Mesendoderm (in vitro differentiated cells): Measurements from ENCODE around the gene ERBB4.
A peak's percentile ranks its signal among the peaks of the same experiment; 100 is the strongest.

ENCODE experiments used
- DNase-seq: peaks from one replicate; pipeline ENCODE4 v3.0.0; 2013
- H2AK5ac ChIP-seq: 2 replicates; pipeline ENCODE4 v1.6.1; 2013; ENCODE audit warnings: low read length, inconsistent platforms
- H2BK120ac ChIP-seq: 2 replicates; pipeline ENCODE4 v1.6.1; 2013; ENCODE audit warnings: low read depth, mild to moderate bottlenecking, low read length, moderate library complexity, mixed read lengths
- H2BK15ac ChIP-seq: replicated peaks from 2 replicates; pipeline ENCODE4 v1.6.1; 2013; ENCODE audit warnings: low read depth, mild to moderate bottlenecking, moderate library complexity
- H2BK5ac ChIP-seq: 2 replicates; pipeline ENCODE4 v1.6.1; 2013; ENCODE audit warnings: low read length, inconsistent platforms
- H3K18ac ChIP-seq: 2 replicates; pipeline ENCODE4 v1.6.1; 2013; ENCODE audit warnings: mild to moderate bottlenecking, low read length, mixed read lengths
- H3K23ac ChIP-seq: one replicate; pipeline ENCODE4 v1.6.1; 2013; ENCODE audit warnings: low read length
- H3K27ac ChIP-seq: 2 replicates; pipeline ENCODE4 v1.5.1; 2013; ENCODE audit warnings: low read depth, mild to moderate bottlenecking, inconsistent platforms, low read length, moderate library complexity
- H3K27me3 ChIP-seq: 2 replicates; pipeline ENCODE4 v1.6.1; 2013; ENCODE audit warnings: low read length, control low read depth, mild to moderate bottlenecking, inconsistent platforms; ENCODE audit not compliant: insufficient read depth, poor library complexity
- H3K36me3 ChIP-seq: 2 replicates; pipeline ENCODE4 v1.6.1; 2013; ENCODE audit warnings: low read length, inconsistent platforms; ENCODE audit not compliant: control insufficient read depth, insufficient read depth
- H3K4ac ChIP-seq: one replicate; pipeline ENCODE4 v1.6.1; 2013; ENCODE audit warnings: low read depth, mild to moderate bottlenecking, low read length, moderate library complexity
- H3K4me1 ChIP-seq: 2 replicates; pipeline ENCODE4 v1.6.1; 2013; ENCODE audit warnings: low read depth, low read length, inconsistent platforms; ENCODE audit not compliant: control insufficient read depth
- H3K4me2 ChIP-seq: 2 replicates; pipeline ENCODE4 v1.6.1; 2013; ENCODE audit warnings: low read length
- H3K4me3 ChIP-seq: 2 replicates; pipeline ENCODE4 v1.5.1; 2013; ENCODE audit warnings: mild to moderate bottlenecking, low read length
- H3K56ac ChIP-seq: one replicate; pipeline ENCODE4 v1.6.1; 2013; ENCODE audit warnings: low read length
- H3K79me1 ChIP-seq: 2 replicates; pipeline ENCODE4 v1.6.1; 2013; ENCODE audit warnings: low read length, inconsistent platforms
- H3K79me2 ChIP-seq: 2 replicates; pipeline ENCODE4 v1.6.1; 2013; ENCODE audit warnings: mild to moderate bottlenecking, low read length; ENCODE audit not compliant: control insufficient read depth, insufficient read depth
- H3K9ac ChIP-seq: 2 replicates; pipeline ENCODE4 v1.6.1; 2013; ENCODE audit warnings: low read length, inconsistent platforms
- H4K5ac ChIP-seq: one replicate; pipeline ENCODE4 v1.6.1; 2013; ENCODE audit warnings: low read length
- H4K8ac ChIP-seq: one replicate; pipeline ENCODE4 v1.6.1; 2013; ENCODE audit warnings: low read depth, mild to moderate bottlenecking, control low read depth, low read length, moderate library complexity
- WGBS: extraction: QIAGEN DNeasy Blood & Tissue Kit; methylation state at CpG from one replicate; pipeline ENCODE4 v1.1.7; 2013; ENCODE audit warnings: low lambda C conversion rate, missing lambda C conversion rate; ENCODE audit not compliant: insufficient coverage; ENCODE audit errors: extremely low coverage; 5-methylcytosine and 5-hydroxymethylcytosine counted together

ERBB4 gene

GRCh38 chr2:211516537-211516936 lies 1022.1 kb downstream of the ERBB4 start:
- Histone ChIP-seq H3K23ac (no peak overlapping the region), H2AK5ac (no peak overlapping the region), H3K18ac (no peak overlapping the region), H4K5ac (no peak overlapping the region), H3K4me1 (no peaks in the 10 kb centered on the region), H3K9ac (no peak overlapping the region), H3K27ac (no peak overlapping the region), H3K79me1 (no peaks in the 10 kb centered on the region), H2BK120ac (no peak overlapping the region), H3K27me3 (no peaks in the 10 kb centered on the region), H3K4ac (no peak overlapping the region), H3K4me3 (no peak overlapping the region), H3K56ac (no peak overlapping the region), H3K4me2 (no peak overlapping the region), H4K8ac (no peak overlapping the region), H3K79me2 (no peaks in the 10 kb centered on the region), H2BK5ac (no peak overlapping the region), H2BK15ac (no peak overlapping the region), H3K36me3 (no peaks in the 10 kb centered on the region)
- no CpG with 5 or more reads among the region's 3 CpGs for WGBS
- DNase-seq, result no peak

GRCh38 chr2:211514049-211514448 lies 1024.6 kb downstream of the ERBB4 start:
- H3K4me1 ChIP-seq, result no peaks in the 10 kb centered on the region

DNA sequence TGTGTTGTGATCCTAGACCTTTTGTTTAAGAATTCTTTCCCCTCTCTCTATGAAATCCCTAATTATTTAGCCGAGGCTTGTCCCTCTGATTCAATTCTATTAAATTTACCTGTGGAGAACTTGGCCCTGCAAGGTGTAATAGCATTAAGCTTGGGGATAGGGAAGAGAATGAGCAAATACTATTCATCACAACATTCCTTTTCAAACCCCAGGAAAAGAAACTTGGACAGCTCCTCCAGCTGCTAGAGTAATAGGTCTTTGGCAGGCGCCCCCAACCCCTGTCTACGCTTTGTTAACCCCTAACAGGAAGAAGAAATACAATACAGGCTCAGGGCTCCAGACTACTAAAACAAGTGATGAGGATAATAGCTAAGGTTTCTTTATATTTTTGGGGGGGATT lies 1025.2 kb downstream of the ERBB4 start:
- Histone ChIP-seq H3K79me2 (no peaks in the 10 kb centered on the region), H3K4me2 (no peak overlapping the region), H3K27me3 (no peaks in the 10 kb centered on the region), H2BK15ac (no peak overlapping the region), H2BK120ac (no peak overlapping the region), H3K4me1 (no peaks in the 10 kb centered on the region), H3K4me3 (no peak overlapping the region), H3K79me1 (no peaks in the 10 kb centered on the region), H3K23ac (no peak overlapping the region), H3K18ac (no peak overlapping the region), H2AK5ac (no peak overlapping the region), H3K27ac (no peak overlapping the region), H3K4ac (no peak overlapping the region), H3K56ac (no peak overlapping the region), H4K5ac (no peak overlapping the region), H4K8ac (no peak overlapping the region), H3K36me3 (no peaks in the 10 kb centered on the region), H3K9ac (no peak overlapping the region), H2BK5ac (no peak overlapping the region)
- no CpG with 5 or more reads among the region's 3 CpGs for WGBS
- no peak for DNase-seq

More at GRCh38 chr2:211514049-211514448, 1024.6 kb downstream of the ERBB4 start:
- no peak for DNase-seq
- H2BK15ac ChIP-seq, result no peak overlapping the region
- H3K36me3 ChIP-seq, result no peaks in the 10 kb centered on the region
- no peak overlapping the region for H3K56ac ChIP-seq
- WGBS, result no CpG with 5 or more reads among the region's 3 CpGs
- no peaks in the 10 kb centered on the region for H3K79me2 ChIP-seq
- H3K4me3 ChIP-seq, result no peak overlapping the region
- no peak overlapping the region for H3K4ac ChIP-seq
- no peaks in the 10 kb centered on the region for H3K79me1 ChIP-seq
- no peak overlapping the region for H3K4me2 ChIP-seq
- no peak overlapping the region for H2BK5ac ChIP-seq
- H3K9ac ChIP-seq, result no peak overlapping the region
- H3K23ac ChIP-seq, result no peak overlapping the region
- H2AK5ac ChIP-seq, result no peak overlapping the region
- H3K27me3 ChIP-seq, result no peaks in the 10 kb centered on the region
- no peak overlapping the region for H3K27ac ChIP-seq
- H3K18ac ChIP-seq, result no peak overlapping the region
- no peak overlapping the region for H4K8ac ChIP-seq
- H2BK120ac ChIP-seq, result no peak overlapping the region
- no peak overlapping the region for H4K5ac ChIP-seq

DNA sequence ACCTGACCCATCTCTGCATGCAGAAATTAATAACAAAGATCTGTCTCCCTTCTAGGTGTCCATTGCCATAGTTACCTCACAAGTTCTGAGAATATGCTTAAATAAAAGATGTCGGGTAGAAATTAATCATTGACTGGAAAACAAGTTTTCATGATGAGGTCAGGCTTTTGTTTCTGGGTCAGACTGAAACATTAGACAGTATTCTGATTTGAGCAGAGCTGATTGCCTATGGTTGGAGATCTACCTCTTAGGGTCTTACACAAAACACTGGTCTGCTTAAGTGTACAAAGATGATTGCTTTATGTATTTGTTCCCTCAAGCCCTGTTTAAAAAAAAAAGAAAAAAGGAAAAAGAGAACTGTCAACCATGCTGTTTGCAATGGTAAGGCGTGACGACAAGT lies 1025.8 kb downstream of the ERBB4 start:
- Histone ChIP-seq H3K79me2 (no peaks in the 10 kb centered on the region), H2BK120ac (no peak overlapping the region), H3K4me1 (no peaks in the 10 kb centered on the region), H4K5ac (no peak overlapping the region), H3K4me3 (no peak overlapping the region), H3K79me1 (no peaks in the 10 kb centered on the region), H3K4me2 (no peak overlapping the region), H3K23ac (no peak overlapping the region), H2BK5ac (no peak overlapping the region), H3K27ac (no peak overlapping the region), H3K56ac (no peak overlapping the region), H3K18ac (no peak overlapping the region), H3K36me3 (no peaks in the 10 kb centered on the region), H2BK15ac (no peak overlapping the region), H3K4ac (no peak overlapping the region), H4K8ac (no peak overlapping the region), H3K9ac (no peak overlapping the region), H3K27me3 (no peaks in the 10 kb centered on the region), H2AK5ac (no peak overlapping the region)
- no peak for DNase-seq
- no CpG with 5 or more reads among the region's 3 CpGs for WGBS

DNA sequence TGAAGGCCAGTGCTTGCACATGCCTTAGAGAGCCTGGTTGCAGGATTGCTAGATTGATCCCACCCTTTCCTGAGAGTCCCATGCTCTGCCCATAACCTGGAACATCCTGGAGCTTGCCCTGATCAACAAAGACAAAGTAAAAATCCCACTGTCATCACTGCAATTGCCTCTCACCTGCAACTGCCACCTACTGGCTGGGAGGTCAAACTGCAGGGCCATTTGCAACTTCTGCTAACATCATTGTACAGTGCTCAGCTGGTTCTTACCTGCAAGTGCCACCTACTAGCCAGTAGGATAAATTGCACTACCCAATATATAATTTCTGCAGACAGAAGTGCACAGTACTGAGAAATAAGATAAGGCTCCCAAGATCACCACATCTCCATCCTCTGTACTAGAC lies 1034.7 kb downstream of the ERBB4 start:
- no peak overlapping the region for H4K8ac ChIP-seq

GRCh38 chr2:211503198-211503597 lies 1035.4 kb downstream of the ERBB4 start:
- Histone ChIP-seq H3K79me1 (no peaks in the 10 kb centered on the region), H3K36me3 (no peaks in the 10 kb centered on the region), H3K4me1 (no peaks in the 10 kb centered on the region), H3K56ac (no peak overlapping the region), H3K27ac (no peak overlapping the region), H3K9ac (no peak overlapping the region), H3K23ac (no peak overlapping the region), H3K4ac (no peak overlapping the region), H2BK120ac (no peak overlapping the region), H4K8ac (no peak overlapping the region), H4K5ac (no peak overlapping the region), H3K4me3 (no peak overlapping the region), H2AK5ac (no peak overlapping the region), H3K18ac (no peak overlapping the region), H2BK15ac (no peak overlapping the region), H3K4me2 (no peak overlapping the region), H3K27me3 (no peaks in the 10 kb centered on the region), H2BK5ac (no peak overlapping the region), H3K79me2 (no peaks in the 10 kb centered on the region)
- WGBS, result no CpG with 5 or more reads among the region's 4 CpGs
- DNase-seq, result no peak

More for the DNA sequence above, 1034.7 kb downstream of the ERBB4 start:
- no peak overlapping the region for H3K4me2 ChIP-seq
- no peak overlapping the region for H2BK5ac ChIP-seq
- H3K4ac ChIP-seq, result no peak overlapping the region
- H3K79me2 ChIP-seq, result no peaks in the 10 kb centered on the region
- no peak overlapping the region for H3K18ac ChIP-seq
- no peak overlapping the region for H3K23ac ChIP-seq
- H3K27ac ChIP-seq, result no peak overlapping the region
- H3K9ac ChIP-seq, result no peak overlapping the region
- H3K4me1 ChIP-seq, result no peaks in the 10 kb centered on the region
- no peak overlapping the region for H2BK15ac ChIP-seq
- no peak overlapping the region for H3K4me3 ChIP-seq
- no peak overlapping the region for H4K5ac ChIP-seq
- H3K27me3 ChIP-seq, result no peaks in the 10 kb centered on the region
- H3K56ac ChIP-seq, result no peak overlapping the region
- DNase-seq, result peak; percentile 11
- no peak overlapping the region for H2AK5ac ChIP-seq
- H2BK120ac ChIP-seq, result no peak overlapping the region
- H3K36me3 ChIP-seq, result no peaks in the 10 kb centered on the region
- H3K79me1 ChIP-seq, result no peaks in the 10 kb centered on the region
